HepG2 (cell line): ENCODE measurements around the gene OVCH2.

Experiments used
- EZH2 ChIP-seq: conservative IDR thresholded peaks from 2 replicates; pipeline ENCODE4 v1.6.1; 2012; ENCODE audit warnings: mild to moderate bottlenecking, low read depth, low read length, moderate library complexity
- HNF4G ChIP-seq, 2 experiments: sonication (generic) in 1 of 2; formaldehyde crosslinking in 1 of 2; IDR thresholded peaks; 2 replicates each; pipeline versions ENCODE4 v1.4.0 to v1.6.1; 2011 to 2020; ENCODE audit warnings: borderline replicate concordance in 2 of 2, low read depth in 2 of 2, mild to moderate bottlenecking in 2 of 2, low read length in 1 of 2, missing genetic modification reagents in 1 of 2, moderate library complexity in 1 of 2
- SMARCE1 ChIP-seq: fragments of 450-650 bp; IDR thresholded peaks from 2 replicates; pipeline ENCODE4 v1.6.1; 2017; ENCODE audit warnings: borderline replicate concordance
- TP53 ChIP-seq: sonication (generic); formaldehyde crosslinking; conservative IDR thresholded peaks from 2 replicates; pipeline ENCODE4 v1.4.0; 2020; ENCODE audit warnings: missing genetic modification reagents
- ZNF143 ChIP-seq: sonication (generic); formaldehyde crosslinking; IDR thresholded peaks from 2 replicates; pipeline ENCODE4 v1.4.0; 2020; ENCODE audit warnings: missing genetic modification reagents
- ZSCAN29 ChIP-seq: sonication (generic); formaldehyde crosslinking; conservative IDR thresholded peaks from 2 replicates; pipeline ENCODE4 v1.4.0; 2020; ENCODE audit warnings: mild to moderate bottlenecking, missing genetic modification reagents
- TF ChIP-seq, protein P1 (sequence below): sonication (generic); formaldehyde crosslinking; IDR thresholded peaks from 2 replicates; pipeline ENCODE4 v1.8.0; 2023; ENCODE audit warnings: mild to moderate bottlenecking, missing genetic modification reagents
- TF ChIP-seq, protein P2 (sequence below), 2 experiments: sonication (generic) in 1 of 2; formaldehyde crosslinking in 1 of 2; IDR thresholded peaks; 2 replicates each; pipeline versions ENCODE4 v1.4.0 to v1.6.1; 2016 to 2020; ENCODE audit warnings: borderline replicate concordance in 1 of 2, low read depth in 1 of 2, mild to moderate bottlenecking in 1 of 2, missing genetic modification reagents in 1 of 2

DNA sequence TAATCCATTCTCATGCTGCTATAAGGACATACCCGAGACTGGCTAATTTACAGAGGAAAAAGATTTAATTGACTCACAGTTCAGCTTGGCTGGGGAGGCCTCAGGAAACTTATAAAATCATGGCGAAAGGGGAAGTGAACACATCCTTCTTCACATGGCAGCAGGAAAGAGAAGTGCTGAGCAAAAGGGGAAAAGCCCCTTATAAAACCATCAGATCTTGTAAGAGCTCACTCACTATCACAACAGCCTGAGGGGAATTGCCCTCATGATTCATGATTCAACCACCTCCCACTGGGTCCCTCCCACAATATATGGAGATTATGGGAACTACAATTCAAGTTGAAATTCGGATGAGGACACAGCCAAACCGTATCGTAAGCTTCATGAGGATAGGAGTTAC, 29.2 kb downstream of the OVCH2 start:
- TF ChIP-seq EZH2 = no peak
- TF ChIP-seq, protein P1, sequence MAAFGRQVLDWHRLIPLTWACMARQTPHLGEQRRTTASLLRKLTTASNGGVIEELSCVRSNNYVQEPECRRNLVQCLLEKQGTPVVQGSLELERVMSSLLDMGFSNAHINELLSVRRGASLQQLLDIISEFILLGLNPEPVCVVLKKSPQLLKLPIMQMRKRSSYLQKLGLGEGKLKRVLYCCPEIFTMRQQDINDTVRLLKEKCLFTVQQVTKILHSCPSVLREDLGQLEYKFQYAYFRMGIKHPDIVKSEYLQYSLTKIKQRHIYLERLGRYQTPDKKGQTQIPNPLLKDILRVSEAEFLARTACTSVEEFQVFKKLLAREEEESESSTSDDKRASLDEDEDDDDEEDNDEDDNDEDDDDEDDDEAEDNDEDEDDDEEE (CRISPR knock-in tag) = no peak
- TF ChIP-seq SMARCE1 = no peak
- TF ChIP-seq, protein P2, sequence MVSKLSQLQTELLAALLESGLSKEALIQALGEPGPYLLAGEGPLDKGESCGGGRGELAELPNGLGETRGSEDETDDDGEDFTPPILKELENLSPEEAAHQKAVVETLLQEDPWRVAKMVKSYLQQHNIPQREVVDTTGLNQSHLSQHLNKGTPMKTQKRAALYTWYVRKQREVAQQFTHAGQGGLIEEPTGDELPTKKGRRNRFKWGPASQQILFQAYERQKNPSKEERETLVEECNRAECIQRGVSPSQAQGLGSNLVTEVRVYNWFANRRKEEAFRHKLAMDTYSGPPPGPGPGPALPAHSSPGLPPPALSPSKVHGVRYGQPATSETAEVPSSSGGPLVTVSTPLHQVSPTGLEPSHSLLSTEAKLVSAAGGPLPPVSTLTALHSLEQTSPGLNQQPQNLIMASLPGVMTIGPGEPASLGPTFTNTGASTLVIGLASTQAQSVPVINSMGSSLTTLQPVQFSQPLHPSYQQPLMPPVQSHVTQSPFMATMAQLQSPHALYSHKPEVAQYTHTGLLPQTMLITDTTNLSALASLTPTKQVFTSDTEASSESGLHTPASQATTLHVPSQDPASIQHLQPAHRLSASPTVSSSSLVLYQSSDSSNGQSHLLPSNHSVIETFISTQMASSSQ (IDR thresholded peaks at IDR 0.05; ENCODE audit: low read depth) = no peak
- TF ChIP-seq, protein P2 (CRISPR knock-in tag; IDR thresholded peaks at IDR 0.05; ENCODE audit: borderline replicate concordance) = no peak
- TF ChIP-seq TP53 (CRISPR knock-in tag) = no peak
- no peak for TF ChIP-seq ZSCAN29 (CRISPR knock-in tag)
- TF ChIP-seq ZNF143 (CRISPR knock-in tag) = no peak
- no peak for TF ChIP-seq HNF4G (IDR thresholded peaks at IDR 0.05; ENCODE audit: borderline replicate concordance, low read depth, low read length)
- no peak for TF ChIP-seq HNF4G (CRISPR knock-in tag; IDR thresholded peaks at IDR 0.05; ENCODE audit: borderline replicate concordance, low read depth)
